Eye (tissue), 1 donor: ENCODE data around the gene IQCN.

Source experiments
- DNase-seq: peaks from one replicate; pipeline ENCODE4 v3.0.0-alpha.2; 2015

Gene IQCN

GRCh38 chr19:18304458-18305310 lies 30.4 kb upstream of the IQCN start:
- peak; percentile 85 for DNase-seq

DNA sequence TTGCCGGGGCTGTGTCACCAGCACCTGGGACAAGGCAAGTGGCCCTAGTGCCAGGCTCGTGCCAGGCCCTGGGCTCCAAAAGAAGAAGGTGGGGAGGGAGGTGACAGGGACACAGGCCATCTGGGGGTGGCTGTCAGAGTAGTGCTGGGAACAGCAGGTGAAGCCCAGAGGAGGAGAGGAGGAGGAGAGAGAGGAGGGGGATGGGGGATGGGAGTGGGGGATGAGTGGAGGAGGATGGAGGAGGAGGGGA lies 29.9 kb upstream of the IQCN start:
- no peak for DNase-seq

DNA sequence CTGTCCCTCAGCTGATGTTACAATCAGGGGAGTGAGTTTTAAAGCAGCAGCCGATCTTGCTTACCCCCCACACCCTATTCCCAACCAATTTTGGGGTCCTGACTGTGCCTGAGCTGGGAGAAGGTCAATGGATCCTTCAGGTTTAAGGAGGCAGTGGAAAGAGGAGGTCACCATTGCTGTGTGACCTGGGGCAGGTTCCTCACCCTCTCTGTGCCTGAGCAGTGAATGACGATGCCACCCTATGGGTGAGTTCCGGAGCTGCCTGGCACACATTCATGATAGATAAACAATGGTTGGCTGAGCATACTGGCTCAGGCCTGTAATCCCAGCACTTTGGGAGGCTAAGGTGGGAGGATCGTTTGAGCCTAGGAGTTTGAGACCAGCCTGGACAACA lies 27.5 kb upstream of the IQCN start:
- DNase-seq = no peak

- DNase-seq = no peak
Measured at GRCh38 chr19:18300930-18301717, 26.9 kb upstream of the IQCN start.

- no peak for DNase-seq
Measured at GRCh38 chr19:18299654-18300053, 25.4 kb upstream of the IQCN start.

- no peak for DNase-seq
Measured at GRCh38 chr19:18298601-18299000, 24.3 kb upstream of the IQCN start.

DNA sequence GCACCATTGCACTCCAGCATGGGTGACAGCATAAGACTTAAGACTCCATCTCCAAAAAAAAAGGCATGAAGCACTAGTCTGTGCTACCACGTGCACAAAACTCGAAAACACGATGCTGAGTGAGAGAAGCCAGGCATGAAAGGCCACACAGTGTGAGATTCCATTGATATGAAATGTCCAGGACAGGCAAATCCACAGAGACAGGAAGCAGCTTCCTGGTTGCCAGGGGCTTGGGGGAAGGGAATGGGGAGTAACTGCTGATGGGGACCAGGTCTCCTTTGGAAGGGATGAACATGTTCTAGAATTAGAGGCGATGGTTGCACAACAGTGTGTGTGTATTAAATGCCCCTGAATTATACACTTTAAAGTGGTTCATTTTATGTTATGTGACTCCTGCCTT lies 23.1 kb upstream of the IQCN start:
- DNase-seq = no peak

DNA sequence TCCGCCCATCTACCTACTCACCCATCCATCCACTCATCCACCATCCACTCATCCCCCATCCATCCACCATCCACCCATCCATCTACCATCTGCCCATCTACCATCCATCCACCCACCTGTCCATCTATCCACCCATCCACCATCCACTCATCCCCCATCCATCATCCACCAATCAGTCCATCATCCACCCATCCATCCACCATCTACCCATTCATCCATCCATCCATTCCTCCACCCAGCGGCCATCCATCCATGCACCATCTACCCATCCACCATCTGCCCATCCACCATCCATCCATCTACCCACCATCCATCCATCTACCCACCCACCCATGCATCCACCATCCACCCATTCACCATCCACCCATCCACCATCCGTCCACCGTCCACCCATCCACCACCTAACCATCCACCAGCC lies 20.8 kb upstream of the IQCN start:
- no peak for DNase-seq

DNA sequence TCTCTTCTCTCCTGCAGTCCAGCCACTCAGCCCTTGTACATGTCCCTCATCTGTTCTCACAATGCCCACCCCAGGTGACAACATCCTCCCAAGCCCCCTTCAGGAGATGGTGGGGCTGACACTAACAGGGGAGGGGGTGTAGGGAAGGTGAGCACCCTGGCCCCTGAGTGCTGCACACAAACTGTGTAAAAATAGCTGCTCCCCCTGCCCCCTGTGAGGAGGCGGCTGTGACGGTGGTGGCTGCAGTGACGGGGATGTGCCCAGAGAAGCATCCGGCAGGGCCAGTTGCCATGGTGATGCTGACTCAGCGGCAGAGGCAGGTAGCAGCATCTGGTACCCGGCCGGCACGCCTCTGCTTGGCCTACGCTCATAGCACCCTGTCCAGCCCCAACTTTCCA lies 20.2 kb upstream of the IQCN start:
- DNase-seq = peak; percentile 74

GRCh38 chr19:18293642-18294466 lies 19.6 kb upstream of the IQCN start:
- peak; percentile 41 for DNase-seq

- peak; percentile 93 for DNase-seq
Measured at GRCh38 chr19:18292810-18293641, 18.8 kb upstream of the IQCN start.

- no peak for DNase-seq
Measured at GRCh38 chr19:18292462-18292809, 18.2 kb upstream of the IQCN start.

DNA sequence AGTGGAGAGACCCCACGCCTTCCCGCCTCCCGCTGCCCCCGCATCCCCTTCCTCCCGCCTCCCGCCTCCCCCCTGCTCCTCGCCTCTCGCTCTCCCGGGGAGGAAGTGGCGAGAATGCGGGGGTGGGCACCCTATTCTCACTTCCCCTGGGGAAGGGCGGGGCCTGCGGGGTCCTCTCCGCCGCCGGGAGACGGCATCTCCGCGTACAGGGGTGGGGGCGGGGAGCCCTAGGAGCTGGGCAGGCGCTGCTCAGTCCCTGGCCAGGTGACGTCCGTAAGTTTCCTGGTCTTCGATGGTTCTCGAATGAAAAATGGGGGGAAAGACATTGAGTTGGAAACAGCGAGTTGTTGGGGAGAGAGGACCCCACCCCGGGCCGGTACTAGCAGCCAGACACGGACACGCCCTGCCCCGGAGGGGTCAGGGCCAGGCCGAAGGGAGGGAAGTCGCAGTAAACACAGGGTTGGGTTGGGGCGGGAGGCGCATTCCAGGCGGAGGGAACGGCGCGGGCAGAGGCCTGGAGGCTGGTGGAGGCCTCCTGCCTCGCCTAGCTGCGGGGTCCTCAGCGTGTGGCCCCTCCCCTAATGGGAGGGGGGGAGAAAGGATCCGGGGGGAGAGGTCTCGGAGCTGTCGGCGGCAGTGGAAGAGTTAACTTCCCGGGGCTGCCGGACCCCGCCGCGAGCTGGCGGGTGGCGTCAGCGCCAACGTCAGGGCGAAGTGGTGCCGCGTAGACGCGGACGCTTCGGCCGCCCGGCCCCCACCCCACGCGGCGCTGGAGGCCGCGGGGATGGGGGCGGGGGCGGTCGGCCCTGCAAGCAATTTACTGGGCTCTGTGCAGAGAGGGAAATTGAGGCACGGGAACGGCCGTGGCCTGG lies 17.6 kb upstream of the IQCN start:
- DNase-seq = peak; percentile 91

DNA sequence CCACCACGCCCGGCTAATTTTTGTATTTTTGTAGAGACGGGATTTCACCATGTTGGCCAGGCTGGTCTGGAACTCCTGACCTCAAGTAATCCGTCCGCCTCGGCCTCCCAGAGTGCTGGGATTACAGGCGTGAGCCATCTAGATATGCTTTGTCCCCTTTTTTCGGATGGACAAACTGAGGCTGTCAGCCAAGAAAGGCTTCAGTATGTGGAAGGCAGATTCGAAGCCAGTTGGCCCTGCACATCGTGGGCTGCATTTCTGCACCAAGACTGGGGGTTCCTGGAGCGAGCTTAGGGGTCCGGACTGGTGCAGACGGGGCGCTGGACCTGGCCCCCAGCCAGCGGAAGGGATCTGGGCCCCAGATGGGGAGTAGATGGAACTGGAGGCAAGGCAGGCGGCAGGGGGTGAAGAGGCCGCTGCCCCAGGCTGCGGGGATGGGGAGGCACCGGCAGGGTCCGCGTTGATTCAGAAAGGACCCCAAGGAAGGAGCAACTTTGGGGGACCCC lies 16.8 kb upstream of the IQCN start:
- no peak for DNase-seq

GRCh38 chr19:18290302-18291018 lies 16.2 kb upstream of the IQCN start:
- no peak for DNase-seq

DNA sequence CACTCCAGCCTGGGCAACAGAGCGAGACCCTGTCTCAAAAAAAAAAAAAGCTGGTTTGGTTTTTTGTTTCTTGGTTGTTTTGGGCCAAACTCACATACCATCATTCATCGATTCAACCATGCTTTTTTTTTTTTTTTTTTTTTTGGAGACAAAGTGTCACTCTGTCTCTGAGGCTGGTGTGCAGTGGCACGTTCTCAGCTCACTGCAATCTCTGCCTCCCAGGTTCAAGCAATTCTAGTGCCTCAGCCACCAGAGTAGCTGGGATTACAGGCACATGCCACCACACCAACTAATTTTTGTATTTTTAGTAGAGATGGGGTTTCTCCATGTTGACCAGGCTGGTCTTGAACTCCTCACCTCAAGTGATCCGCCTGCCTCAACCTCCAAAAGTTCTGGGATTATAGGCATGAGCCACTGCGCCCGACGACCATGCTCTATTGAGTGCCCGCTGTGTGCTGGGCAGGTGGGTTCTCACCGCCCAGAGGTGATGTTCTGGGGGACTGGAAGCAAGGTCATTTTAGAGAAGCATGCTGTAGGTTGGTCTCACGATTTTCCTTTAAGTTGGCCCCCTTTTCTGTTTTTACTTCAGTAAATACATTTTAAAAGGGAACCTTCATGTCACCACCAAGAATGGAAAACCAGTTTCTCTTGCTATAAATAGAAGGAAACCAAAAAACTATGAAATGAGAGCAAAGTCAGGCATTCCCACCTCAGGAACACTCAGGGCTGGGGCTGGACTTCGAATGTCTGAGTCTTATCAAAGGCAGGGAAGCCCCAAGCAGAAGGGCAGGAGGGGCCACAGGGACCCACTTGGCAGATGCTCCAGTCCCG lies 15.4 kb upstream of the IQCN start:
- DNase-seq = peak; percentile 22

DNA sequence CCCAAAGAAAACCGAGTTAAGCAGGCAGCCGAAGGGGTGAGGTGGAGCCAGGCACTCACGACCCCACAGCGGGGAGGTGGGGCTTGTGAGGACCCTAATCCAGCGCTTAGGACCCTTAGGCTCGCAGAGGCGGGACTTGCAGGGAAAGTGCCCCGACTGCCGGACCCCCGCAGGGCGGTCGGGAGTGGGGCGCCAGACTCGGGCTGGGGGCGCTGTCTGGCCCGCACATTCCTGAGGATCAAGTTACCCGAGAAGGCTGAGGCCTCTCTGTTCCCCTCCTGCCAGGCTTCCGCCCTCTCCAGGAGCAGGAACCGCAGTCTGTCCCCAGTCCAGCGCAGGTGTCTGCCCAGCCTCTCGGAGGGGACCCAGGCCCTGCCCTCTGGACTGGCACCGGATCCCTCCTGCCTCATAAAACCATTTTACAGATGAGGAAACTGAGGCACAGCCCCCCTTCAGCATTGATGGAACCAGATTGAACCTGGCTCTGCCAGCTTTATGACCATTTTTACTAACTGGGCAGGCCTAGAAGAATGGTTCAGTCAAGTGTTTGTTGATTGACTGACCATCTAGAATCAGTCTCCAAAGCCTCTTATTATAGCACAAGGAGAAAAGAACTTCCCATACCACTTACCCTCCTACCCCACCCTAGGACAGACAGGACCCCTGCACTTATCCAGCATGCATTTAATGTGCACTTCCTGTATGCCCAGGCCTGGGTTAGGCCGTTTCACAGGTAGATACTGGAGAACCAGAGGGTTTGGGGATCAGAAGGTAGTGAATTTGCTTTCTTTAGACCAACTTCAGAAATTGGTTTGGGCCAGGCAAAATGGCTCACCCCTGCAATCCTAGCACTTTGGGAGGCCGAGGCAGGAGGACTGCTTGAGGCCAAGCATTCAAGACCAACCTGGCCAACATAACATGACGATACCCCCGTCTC lies 13.9 kb upstream of the IQCN start:
- DNase-seq = peak; percentile 75

DNA sequence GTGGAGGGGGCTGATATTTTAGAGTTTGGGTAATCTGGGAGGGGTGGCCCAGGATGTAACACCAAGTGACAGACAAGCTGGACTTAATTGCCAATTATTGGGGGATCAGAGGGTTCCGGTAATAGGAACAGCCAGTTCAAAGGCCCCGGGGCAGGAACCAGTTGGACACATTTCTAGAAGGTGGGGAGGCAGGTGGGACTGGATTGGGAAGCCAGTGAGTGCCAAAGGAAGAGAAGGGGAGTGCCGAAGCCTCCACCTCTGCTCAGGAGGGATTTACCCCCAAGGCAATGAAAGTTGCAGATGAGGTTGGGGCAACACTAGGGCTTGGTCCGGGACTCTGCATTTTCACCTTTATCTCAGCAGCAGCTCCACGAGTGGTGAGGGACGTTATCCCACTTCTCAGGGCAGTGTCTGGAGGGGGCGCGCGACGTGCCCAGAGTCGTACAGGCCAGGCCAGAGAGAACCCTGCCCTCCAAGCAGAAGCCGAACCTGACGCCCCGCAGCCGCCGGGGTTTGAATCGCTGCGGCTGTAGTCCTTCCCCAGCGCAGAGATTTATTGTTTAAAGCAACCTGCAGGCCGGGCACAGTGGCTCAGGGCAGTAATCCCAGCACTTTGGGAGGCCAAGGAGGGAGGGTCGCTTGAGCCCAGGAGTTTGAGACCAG lies 12.9 kb upstream of the IQCN start:
- peak; percentile 35 for DNase-seq
